Colonic mucosa (tissue), 4 donors: ENCODE data around the gene CD302. TPM values are rescaled to one million over a fixed set of nuclear protein-coding genes. Genes with fewer than 3 reads are reported as not detected.

Experiments used
- DNase-seq: peaks from one replicate; pipeline ENCODE4 v3.0.0-alpha.2; 2020
- H3K27ac ChIP-seq: fragments of 200-600 bp; one replicate; pipeline ENCODE4 v1.8.0; 2021
- H3K27me3 ChIP-seq: fragments of 200-600 bp; one replicate; pipeline ENCODE4 v1.8.0; 2021
- H3K36me3 ChIP-seq: fragments of 200-600 bp; one replicate; pipeline ENCODE4 v1.8.0; 2021
- H3K4me1 ChIP-seq: fragments of 200-600 bp; one replicate; pipeline ENCODE4 v1.8.0; 2021; ENCODE audit warnings: mild to moderate bottlenecking
- H3K4me3 ChIP-seq: fragments of 200-600 bp; one replicate; pipeline ENCODE4 v1.8.0; 2021
- H3K9ac ChIP-seq, 2 donors: one replicate each; pipeline ENCODE4 v1.7.0; 2013; ENCODE audit warnings: control low read depth in 2 of 2, low read depth in 2 of 2, low read length in 2 of 2
- H3K9me3 ChIP-seq: fragments of 200-600 bp; one replicate; pipeline ENCODE4 v1.8.0; 2021
- intact Hi-C: fragments of 100-400 bp; cut with DNase I; formaldehyde crosslinking; loops from one replicate; pipeline ENCODE4 v1.14.1; 2022
- total RNA-seq, 2 donors: library from RNA; stranded (reverse); fragmentation: NEBNext Ultra II Directional in 1 of 2; extraction: Animal tissue kit (Norgen Biotek cat#: 25700) in 1 of 2; gene quantifications; one replicate each; pipeline ENCODE4 v1.2.1, GENCODE V29; 2021
- TF ChIP-seq, protein P1 (sequence below): fragments of 200-600 bp; IDR thresholded peaks from one replicate; pipeline ENCODE4 v1.8.0; 2022; ENCODE audit warnings: antibody characterized with exemption, mild to moderate bottlenecking
- donor health status: healthy.
- donor health status: DM: no; HTN: no; CAD: no.
- donor health status: DM: no; HTN: no; CAD: no.

CD302 gene
- total RNA-seq, 2 donors from 2014 or later, result 8.5 to 15.1 TPM

DNA sequence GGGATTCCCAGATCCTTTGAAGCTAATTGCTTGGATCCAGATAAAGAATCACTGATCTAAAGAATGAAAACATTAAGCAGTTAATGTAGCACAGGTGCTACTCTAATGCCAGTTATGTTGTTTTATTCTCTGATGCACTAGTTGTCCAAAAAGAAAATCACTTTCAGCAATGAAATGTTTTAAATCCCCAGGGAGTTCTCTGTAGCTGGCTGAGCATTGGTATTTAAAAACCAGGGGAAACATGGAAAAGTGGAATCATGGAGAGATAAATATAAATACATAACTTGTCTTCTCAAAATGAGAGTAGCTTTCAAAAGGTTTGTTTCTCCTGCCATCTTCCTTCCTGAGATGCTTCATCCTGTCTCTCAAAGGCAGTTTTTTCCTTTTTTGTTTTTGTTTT, 37.7 kb downstream of the CD302 start:
- no peak overlapping the region for H3K4me3 ChIP-seq
- peaks cover 6% of the 10 kb centered on the region for H3K36me3 ChIP-seq
- no peaks in the 10 kb centered on the region for H3K9me3 ChIP-seq
- TF ChIP-seq, protein P1, sequence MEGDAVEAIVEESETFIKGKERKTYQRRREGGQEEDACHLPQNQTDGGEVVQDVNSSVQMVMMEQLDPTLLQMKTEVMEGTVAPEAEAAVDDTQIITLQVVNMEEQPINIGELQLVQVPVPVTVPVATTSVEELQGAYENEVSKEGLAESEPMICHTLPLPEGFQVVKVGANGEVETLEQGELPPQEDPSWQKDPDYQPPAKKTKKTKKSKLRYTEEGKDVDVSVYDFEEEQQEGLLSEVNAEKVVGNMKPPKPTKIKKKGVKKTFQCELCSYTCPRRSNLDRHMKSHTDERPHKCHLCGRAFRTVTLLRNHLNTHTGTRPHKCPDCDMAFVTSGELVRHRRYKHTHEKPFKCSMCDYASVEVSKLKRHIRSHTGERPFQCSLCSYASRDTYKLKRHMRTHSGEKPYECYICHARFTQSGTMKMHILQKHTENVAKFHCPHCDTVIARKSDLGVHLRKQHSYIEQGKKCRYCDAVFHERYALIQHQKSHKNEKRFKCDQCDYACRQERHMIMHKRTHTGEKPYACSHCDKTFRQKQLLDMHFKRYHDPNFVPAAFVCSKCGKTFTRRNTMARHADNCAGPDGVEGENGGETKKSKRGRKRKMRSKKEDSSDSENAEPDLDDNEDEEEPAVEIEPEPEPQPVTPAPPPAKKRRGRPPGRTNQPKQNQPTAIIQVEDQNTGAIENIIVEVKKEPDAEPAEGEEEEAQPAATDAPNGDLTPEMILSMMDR, result no peak
- no peak overlapping the region for H3K27ac ChIP-seq
- H3K27me3 ChIP-seq, result no peaks in the 10 kb centered on the region
- H3K4me1 ChIP-seq, result no peaks in the 10 kb centered on the region
- intact Hi-C loops, result no loop called here
- DNase-seq, result no peak
- H3K9ac ChIP-seq, result no peak overlapping the region

DNA sequence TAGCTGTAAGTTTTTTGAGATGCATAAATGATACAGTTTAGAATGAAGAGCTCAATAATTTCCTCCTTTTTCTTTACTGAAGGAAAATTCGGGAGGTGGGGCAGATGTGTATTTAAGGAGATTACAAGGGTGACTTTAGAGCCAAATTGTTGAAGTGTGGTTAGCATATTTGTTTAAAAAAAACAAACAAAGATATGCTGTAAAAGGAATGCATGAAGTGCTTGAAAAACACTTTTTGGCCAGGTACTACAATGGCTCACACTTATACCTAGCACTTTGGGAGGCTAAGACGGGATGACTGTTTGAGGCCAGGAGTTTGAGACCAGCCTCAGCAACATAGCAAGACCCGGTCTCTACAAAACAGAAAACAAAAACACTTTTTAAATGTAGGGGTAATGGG, 38.4 kb downstream of the CD302 start:
- Histone ChIP-seq H3K27ac (no peak overlapping the region), H3K9ac (no peak overlapping the region), H3K27me3 (no peaks in the 10 kb centered on the region), H3K4me3 (no peak overlapping the region), H3K36me3 (peaks cover 6% of the 10 kb centered on the region), H3K9me3 (no peaks in the 10 kb centered on the region), H3K4me1 (no peaks in the 10 kb centered on the region)
- intact Hi-C loops, result no loop called here
- DNase-seq, result no peak
- TF ChIP-seq, protein P1, result no peak

DNA sequence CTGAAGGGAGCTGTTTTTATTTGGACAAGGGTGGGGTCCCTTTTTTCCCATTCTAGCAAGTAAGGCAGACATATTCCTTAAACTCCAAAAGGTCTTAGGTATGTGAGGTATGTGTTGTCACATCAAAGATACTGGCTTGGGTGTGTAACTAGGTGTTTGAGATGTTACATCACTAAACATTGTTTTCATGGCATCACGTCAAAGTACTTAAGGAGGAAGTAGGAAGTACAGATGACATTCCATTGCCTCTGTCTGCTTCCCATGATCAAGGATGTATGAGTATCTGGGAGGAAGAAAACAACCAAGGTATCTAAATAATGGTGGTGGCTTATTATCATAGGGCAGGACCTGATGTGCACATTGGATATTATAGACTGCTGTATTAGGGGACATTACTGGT, 39.3 kb downstream of the CD302 start:
- peaks cover 6% of the 10 kb centered on the region for H3K36me3 ChIP-seq
- no peaks in the 10 kb centered on the region for H3K9me3 ChIP-seq
- DNase-seq, result no peak
- TF ChIP-seq, protein P1, result no peak
- no peak overlapping the region for H3K9ac ChIP-seq
- no peak overlapping the region for H3K27ac ChIP-seq
- no peak overlapping the region for H3K4me3 ChIP-seq
- H3K4me1 ChIP-seq, result no peaks in the 10 kb centered on the region
- no peaks in the 10 kb centered on the region for H3K27me3 ChIP-seq
- intact Hi-C loops, result no loop called here

DNA sequence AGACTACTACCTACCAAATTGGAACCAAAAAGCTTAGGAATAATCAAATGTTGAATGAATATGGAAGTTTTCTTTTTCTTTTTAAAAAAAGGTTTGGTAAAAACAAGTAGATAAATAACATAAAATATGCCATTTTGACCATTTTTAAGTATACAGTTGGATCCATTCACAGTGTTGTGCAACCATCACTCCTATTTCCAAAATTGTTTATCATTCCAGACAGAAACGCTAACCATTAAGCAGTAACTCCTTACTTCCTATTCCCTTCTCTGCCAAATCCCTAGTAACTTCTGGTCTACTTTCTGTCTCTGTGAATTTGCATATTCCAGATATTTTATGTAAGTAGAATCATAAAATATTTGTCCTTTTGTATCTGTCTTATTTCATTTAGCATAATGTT, 39.8 kb downstream of the CD302 start:
- H3K4me1 ChIP-seq, result no peaks in the 10 kb centered on the region
- no peak overlapping the region for H3K9ac ChIP-seq
- H3K27me3 ChIP-seq, result no peaks in the 10 kb centered on the region
- TF ChIP-seq, protein P1, result no peak
- no peaks in the 10 kb centered on the region for H3K9me3 ChIP-seq
- intact Hi-C loops, result no loop called here
- peaks cover 6% of the 10 kb centered on the region for H3K36me3 ChIP-seq
- DNase-seq, result no peak
- H3K4me3 ChIP-seq, result no peak overlapping the region
- no peak overlapping the region for H3K27ac ChIP-seq

DNA sequence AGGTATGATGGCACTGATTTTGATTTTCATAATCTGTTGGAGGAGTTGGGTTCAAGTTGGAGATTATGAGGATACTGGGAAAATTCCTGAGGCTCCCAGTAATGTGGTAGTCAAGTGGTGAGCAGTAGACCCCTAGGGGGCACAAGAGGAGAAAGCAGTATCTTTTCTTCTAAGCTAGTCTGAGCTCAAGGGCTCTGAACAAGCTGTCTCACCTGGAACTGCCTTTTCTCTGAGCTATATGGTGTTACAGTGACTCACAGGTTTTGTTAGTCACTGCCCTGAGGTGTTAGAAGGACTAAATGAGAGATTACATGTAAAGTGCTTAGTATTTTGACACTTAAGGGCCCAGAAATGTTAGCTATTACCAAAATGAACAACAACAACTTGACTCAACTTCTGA, 42.2 kb downstream of the CD302 start:
- no peaks in the 10 kb centered on the region for H3K36me3 ChIP-seq
- no peaks in the 10 kb centered on the region for H3K27me3 ChIP-seq
- H3K9me3 ChIP-seq, result no peaks in the 10 kb centered on the region
- TF ChIP-seq, protein P1, result no peak
- H3K9ac ChIP-seq, result no peak overlapping the region
- no peak overlapping the region for H3K4me3 ChIP-seq
- H3K27ac ChIP-seq, result no peak overlapping the region
- no peaks in the 10 kb centered on the region for H3K4me1 ChIP-seq
- intact Hi-C loops, result no loop called here
- no peak for DNase-seq

DNA sequence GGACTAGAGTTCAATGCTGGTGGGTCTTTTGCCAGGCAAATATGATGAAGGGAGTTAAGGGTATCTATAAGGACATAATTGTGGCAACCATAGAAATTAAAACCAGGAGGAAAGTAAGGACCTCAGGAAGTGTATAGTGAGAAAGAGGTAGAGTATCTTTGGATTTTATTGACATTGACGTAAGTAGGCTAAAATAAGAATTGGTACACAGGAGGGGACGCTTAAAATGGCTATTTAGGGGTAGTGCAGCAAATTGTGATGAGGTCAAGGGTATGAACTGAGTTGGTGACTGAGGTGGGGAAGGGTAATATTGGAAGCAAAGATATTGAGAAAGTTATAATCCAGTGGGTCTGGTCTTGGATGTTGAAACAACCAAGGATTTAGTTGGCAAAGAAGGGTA, 43.0 kb downstream of the CD302 start:
- H3K27ac ChIP-seq, result no peak overlapping the region
- H3K9me3 ChIP-seq, result no peaks in the 10 kb centered on the region
- H3K4me1 ChIP-seq, result no peaks in the 10 kb centered on the region
- no peak overlapping the region for H3K9ac ChIP-seq
- no peak overlapping the region for H3K4me3 ChIP-seq
- DNase-seq, result no peak
- TF ChIP-seq, protein P1, result no peak
- H3K27me3 ChIP-seq, result no peaks in the 10 kb centered on the region
- intact Hi-C loops, result no loop called here
- H3K36me3 ChIP-seq, result no peaks in the 10 kb centered on the region
